EH (cell line): ENCODE measurements around the gene NAA38.

ENCODE experiments used
- DNase-seq: peaks from one replicate; pipeline ENCODE4 v3.0.0-alpha.2; 2015; ENCODE audit warnings: low read depth

NAA38 gene, protein sequence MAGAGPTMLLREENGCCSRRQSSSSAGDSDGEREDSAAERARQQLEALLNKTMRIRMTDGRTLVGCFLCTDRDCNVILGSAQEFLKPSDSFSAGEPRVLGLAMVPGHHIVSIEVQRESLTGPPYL

DNA sequence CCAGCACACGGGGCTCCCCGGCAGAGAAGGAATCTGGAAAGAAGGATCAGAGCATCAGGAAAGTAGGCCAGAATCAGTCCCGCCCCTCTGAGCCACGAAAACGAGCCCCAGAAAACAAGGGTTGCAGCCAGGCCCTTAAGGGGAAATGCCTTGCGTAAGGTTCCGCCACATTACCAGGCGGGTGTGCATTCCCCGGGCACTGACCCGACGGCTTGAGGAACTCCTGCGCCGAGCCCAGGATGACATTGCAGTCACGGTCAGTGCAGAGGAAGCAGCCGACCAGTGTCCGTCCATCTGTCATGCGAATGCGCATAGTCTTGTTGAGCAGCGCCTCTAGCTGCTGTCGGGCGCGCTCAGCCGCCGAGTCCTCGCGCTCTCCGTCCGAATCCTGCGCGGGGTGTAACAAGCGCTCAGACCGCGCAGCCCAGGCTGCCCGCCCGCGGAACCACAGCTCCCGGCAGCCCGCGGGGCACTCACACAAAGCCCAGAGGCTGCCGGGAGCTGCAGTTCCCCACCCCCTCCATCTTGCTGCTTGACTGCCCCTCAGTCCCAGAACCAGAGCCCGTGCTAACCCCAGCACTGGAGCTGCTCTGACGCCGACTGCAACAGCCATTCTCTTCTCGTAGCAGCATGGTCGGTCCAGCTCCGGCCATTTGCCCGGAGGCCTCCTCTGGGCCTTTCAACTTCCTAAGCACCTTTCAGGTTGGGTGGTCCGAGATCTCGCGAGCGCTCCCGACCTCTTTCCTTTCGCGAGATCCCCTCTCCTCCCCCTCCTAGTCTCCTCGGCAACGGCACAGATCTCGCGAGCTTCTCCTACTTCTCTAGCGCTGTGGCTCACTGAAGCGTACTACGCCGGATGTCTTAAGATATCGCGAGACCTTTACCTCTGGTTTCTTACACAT, at the start of gene NAA38:
NAA38 (minus strand) TSS at position 749 of the 902 bp plus-strand sequence; CDS start at position 653, 96 bp downstream.
- DNase-seq: peak; percentile 100

DNA sequence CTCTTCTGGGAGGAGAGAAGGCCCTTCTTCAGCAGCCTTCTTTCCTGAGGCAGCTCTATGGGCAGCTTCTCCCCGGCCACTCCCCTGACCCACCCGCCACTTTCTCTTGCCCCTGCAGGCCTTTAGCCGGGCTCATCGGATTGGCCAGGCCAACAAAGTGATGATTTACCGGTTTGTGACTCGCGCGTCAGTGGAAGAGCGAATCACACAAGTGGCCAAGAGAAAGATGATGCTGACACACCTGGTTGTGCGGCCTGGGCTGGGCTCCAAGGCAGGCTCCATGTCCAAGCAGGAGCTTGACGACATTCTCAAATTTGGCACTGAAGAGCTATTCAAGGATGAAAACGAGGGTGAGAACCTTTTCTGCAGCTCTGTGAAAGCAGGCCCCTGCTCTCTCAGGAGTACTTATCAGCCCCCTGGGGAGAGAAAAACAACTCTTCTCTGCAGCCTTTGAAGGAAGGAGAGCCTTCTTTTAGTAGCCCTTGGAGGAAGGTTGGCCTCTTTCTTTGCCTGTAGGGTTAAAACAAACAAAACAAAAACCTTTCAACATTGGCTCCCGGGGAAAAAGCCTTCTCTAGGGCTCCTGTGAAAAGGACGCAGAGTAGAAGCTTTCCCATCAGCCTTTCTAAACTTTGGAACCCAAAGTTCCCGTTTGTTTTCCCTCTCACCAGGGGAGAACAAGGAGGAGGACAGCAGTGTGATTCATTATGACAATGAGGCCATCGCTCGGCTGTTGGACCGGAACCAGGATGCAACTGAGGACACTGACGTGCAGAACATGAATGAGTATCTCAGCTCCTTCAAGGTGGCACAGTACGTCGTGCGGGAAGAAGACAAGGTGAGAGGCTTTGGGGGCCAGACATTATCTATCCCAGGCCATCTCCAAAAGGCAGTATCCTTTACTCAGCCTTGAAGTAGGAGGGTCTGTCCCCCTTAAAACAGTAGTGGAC, 46.1 kb upstream of the NAA38 start:
- no peak for DNase-seq

DNA sequence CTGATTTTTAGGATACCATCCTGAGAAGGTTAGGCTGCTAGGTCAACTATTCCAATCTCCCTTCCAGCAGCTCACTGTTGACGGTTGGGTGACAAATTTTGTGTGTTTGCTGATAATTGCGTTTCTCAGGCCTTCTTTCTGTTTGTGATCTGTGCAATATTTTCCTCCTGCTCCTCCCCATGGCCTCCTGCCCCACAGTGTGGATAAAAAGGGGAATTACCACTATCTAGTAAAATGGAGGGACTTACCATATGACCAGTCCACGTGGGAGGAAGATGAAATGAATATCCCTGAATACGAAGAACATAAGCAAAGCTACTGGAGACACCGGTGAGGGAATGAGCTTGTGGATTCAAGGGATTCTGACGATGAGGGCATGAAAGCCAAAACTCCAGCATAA, 40.4 kb upstream of the NAA38 start:
- DNase-seq: peak; percentile 70

DNA sequence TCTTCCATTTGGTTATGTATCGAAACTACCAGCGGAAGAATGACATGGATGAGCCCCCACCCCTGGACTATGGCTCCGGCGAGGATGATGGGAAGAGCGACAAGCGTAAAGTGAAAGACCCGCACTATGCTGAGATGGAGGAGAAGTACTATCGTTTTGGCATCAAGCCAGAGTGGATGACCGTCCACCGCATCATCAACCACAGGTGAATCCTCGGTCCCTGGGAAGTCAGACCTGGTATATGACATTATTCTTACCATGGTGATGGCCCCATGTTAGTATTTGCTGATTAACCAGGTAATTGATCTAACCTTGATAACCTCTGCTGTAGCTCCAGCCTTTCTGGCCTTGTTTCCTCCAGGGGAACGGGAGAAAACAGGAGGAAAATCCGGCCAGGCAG, 39.7 kb upstream of the NAA38 start:
- no peak for DNase-seq

DNA sequence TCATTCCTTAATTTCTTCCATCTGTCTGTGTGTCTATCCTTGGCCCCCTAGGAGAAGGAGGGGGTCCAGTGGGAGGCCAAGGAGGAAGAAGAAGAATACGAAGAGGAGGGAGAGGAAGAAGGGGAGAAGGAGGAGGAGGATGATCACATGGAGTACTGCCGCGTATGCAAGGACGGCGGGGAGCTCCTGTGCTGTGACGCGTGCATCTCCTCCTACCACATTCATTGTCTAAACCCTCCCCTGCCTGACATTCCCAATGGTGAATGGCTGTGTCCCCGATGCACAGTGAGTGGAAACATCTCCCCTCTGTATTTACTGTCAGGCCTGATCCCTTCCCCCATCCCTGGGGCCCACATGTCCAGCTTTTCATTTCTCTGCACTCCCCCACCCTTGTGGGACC, 37.5 kb upstream of the NAA38 start:
- DNase-seq: no peak

DNA sequence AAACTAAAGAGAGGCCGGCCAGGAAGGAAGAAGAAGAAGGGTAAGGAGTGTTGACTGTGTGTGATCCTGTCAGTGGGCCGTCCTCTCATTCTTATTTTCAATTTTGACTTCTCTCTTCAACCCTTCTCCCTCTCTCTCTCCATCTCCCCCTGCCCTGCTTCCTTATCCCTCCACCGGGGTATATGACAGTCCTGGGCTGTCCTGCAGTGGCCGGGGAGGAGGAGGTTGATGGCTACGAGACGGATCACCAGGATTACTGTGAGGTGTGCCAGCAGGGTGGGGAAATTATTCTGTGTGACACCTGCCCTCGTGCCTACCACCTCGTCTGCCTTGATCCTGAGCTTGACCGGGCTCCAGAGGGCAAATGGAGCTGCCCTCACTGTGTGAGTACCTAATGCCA, 36.9 kb upstream of the NAA38 start:
- no peak for DNase-seq

DNA sequence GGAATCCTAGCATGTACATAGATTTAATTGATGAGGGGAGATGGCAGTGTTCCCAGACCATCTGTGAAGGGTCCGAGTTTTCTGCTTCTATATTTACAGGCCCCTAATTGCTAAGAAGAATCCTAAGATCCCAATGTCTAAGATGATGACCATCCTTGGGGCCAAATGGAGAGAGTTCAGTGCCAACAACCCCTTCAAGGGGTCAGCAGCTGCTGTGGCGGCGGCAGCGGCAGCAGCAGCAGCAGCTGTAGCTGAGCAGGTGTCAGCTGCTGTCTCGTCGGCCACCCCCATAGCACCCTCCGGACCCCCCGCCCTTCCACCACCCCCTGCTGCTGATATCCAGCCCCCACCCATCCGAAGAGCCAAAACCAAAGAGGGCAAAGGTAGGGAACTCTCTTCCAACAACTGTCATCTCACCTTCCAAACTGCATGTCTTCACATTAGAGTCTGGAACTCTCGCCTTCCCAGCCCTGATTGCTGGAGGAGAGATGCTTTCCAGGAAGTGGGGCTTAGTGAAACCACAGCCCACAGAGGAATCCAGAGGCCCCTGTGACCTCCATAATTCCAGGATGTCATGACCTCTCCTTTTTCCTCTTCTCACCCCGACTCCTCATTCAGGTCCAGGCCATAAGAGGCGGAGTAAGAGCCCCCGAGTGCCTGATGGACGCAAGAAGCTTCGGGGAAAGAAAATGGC, 36.0 kb upstream of the NAA38 start:
- no peak for DNase-seq

DNA sequence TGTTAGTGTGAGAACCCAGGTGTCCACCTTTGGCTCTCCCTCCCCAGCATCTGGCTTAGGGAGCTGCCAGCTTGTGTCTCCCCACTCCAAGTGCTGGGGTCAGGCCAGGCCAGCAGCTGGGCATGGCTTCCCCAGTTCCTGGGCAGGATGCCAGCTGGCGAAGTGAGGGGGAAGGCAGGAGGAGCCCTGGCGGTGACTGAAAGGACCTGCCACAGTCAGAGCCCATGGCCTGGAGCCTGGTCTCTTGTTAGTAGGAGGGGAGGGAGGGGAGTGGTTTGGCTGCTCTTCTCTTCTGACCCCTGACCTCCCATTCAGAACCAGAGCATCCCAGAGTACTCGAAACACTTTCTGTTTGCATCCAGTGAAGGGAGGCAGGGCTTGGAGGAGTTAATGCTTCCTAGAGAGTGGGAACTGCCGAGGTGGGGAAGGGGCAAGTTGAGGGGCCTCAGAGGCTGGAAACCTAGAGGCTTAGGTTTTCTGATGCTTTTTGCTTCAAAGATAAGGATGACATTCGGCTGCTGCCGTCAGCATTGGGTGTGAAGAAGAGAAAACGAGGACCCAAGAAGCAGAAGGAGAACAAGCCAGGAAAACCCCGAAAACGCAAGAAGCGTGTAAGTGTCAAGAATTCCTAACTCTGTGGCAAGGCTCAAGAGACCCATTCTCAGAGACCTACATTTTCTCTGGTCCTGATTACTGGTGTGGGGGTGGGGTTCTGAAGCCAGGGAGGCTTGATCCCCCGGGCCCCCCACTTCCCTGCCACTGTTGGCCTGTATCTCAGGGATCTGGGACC, 32.0 kb upstream of the NAA38 start:
- DNase-seq: peak; percentile 94

DNA sequence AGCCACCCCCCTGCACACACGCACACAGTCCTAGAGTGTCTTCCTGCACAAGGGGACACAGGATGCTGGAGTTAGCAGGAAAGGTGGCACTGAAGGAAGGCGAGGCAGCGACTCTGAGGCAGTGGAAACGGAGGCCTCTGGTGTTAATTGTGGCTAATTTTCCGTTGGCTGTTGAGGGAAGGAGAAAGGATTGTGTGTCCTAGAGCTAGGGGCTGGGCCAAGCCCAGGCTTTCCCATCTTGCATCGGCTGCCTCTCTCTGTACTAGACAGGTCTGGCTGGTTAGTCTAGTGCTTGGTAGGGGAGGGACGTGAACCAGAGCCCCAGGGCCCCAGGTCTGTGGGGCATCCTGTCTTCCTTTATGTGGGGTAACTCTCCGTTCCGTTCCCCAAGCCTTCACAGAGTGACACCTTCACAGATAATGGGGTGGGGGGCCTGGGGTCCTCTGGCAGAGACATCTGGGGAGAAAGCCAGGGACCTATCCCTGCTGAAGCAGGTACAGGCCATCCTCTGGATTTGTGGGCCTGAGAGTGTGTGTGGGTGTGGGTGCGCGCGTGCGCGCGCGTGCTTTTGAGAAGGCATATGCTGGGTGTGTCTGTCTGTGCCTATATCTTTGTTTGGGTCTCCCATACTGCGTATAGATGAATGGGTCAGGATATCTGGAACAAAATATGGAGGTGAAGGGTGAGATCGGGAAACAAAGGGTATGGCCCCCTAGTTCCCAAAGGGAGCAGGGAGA, 31.0 kb upstream of the NAA38 start, which contains the start of gene CHD3:
CHD3 (plus strand) TSS at position 606 of the 737 bp plus-strand sequence. CDS start 212 bp downstream, outside the sequence.
- no peak for DNase-seq

DNA sequence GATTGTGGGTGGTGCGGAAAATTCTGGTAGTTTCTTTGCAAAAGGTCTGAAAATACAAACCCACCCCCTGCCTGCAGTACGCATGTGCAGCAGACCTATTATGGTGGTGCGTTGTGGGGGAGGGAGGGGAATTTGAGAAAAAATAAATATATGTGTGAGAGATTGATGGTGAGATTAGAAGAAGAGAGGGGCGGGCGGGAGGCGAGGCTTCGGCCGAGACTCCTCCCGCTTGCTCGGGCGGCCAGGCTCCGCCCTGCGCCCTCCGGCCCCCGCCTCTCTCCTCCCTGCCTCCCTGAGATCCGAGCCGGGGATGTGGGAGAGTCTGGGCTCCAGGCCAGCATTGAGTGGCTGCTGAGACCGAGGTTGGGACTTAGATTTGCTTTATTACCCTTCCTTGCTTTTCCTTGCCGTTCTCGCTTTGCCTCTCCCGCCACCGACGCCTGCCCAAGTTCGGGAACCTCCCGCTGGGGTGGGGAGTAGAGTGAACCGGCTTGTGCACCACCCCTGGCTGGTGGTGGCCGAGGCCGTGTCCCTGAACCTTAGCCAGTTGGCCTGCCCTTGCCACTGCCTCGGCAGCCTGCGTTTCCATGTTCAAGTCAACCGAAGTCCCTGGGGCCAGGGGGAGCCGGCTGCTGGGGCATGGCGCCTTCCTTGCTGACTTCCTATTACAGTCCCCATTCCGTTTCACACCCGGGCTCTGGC, 30.3 kb upstream of the NAA38 start:
- DNase-seq: peak; percentile 98

DNA sequence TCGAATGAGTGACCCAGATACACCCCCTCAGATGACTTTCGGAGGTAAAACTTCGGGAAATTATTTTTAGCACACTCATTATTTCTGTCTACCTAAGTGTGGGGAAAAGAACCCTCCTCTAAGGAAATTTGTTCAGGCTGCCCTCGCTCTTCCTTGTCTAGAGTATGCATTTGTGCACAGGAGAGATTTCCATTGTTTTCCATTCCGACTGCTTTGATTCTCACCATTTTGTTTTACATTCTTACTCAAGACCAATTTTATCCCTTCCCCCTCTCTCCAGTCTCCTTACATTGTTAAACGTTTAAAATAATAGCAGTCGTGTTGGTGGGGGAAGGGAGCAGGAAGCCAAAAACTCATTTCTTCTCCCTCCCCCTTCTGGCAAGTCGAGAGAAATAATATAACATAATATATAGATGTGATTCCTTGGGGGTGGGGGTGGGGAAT, 29.7 kb upstream of the NAA38 start:
- DNase-seq: no peak

DNA sequence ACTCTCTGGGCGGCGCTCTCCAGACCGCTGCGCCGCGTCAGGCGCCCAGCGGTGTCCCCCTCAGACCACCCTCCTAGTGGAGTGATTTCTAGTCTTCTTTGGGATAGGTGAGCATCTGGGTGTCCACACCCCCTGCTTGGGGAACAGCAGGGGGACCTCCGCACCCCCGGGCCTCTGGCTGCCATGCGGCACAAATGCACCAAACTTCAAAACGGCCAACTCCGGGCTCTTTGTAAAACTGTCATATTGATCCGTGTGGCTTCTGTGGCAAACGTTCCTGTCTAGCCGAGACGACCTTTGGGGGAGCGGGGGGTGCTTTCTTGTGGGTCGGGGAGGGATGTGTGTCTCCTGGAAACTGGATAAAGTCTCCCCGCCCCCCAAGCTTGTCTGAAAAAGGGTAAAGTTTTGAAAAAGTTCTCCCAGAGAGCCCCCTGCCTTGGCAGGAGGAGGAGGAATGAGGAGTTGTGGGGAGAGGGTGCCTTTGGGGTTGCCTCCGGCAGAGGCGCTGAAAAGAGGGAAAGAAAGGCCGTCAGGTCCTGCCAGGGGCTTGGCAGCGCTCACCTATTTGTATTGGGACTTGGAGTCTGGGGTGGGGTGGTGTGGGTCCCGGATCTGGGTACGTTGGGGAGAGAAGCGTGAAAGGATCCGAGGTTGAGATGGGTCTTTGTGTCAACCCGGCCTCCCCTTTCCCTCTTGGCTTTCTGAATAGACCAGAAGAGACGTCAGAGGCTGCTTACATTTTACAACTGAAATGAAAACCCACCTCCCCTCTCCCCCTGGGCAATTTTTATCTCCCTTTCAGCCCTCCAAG, 29.1 kb upstream of the NAA38 start:
- peak; percentile 31 for DNase-seq

DNA sequence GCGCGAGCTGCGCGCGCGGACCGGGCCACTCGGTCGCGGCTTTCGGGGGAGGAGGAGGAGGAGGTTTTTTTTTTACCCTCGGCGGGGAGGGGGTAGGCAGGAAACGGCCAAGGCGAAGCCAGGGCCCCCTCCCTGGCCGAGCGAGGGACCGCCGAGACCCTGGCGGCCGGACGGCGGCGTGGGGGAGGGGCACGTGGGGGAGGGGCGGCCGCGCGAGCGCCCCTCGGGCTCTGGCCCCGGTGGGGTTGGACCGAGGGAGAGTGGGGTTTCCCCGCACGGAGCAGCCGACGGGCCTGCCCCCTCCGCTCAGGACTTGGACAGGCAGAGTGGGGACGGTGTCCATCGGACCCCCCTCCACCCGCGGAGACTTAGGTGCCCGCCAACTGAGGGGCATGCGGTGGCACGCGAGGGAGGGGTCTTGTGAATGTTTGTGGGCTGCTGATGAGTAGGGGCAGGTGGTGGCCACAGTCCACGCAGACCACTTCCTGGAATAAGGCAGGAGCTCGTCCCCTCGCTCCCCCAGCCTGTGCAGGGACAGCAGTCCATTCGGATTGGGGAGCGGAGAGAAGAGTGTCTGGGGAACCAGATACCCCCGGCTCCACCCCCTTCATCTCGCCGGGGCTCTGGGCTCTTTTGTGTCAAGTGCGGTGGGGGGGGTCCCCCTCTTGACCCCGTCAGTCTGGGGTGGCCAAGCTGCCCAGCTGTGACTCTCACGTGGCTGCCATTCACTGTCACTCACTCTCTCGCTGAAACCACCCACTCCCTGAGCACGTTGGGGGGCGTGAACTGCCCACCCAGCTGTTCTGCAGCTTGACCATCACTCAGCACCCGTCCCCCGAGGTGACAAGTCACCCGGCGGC, 28.2 kb upstream of the NAA38 start:
- DNase-seq: peak; percentile 61

DNA sequence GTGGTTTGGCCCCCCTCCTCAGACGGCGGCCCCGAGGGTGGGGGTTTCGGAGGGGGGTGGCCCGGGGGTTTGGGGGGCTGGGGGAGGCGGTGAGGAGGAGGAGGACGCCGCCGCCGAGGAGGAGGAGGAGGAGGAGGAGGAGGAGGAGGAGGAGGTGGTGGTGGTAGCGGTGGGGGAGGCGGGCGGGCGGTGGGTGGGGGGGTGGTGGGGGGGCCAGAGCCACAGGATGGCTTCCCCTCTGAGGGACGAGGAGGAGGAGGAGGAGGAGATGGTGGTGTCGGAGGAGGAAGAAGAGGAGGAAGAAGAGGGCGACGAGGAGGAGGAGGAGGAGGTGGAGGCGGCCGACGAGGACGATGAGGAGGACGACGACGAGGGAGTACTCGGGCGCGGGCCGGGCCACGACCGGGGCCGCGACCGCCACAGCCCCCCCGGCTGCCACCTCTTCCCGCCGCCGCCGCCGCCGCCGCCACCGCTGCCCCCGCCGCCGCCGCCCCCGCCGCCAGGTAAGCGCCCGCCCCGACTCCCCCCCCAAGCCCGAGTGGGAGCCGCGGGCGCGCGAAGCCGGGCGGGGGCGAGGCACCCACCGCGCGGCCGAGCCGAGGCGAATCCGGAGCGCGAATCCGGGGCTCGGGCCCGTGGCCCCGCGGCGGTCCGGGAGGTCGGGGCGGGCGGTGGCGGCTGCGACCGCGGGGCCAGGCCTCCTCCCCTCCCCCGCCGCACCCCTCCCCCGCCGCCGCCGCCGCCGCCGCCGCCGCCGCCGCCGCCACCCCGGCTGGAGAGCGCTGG, 27.4 kb upstream of the NAA38 start:
- DNase-seq: peak; percentile 21

DNA sequence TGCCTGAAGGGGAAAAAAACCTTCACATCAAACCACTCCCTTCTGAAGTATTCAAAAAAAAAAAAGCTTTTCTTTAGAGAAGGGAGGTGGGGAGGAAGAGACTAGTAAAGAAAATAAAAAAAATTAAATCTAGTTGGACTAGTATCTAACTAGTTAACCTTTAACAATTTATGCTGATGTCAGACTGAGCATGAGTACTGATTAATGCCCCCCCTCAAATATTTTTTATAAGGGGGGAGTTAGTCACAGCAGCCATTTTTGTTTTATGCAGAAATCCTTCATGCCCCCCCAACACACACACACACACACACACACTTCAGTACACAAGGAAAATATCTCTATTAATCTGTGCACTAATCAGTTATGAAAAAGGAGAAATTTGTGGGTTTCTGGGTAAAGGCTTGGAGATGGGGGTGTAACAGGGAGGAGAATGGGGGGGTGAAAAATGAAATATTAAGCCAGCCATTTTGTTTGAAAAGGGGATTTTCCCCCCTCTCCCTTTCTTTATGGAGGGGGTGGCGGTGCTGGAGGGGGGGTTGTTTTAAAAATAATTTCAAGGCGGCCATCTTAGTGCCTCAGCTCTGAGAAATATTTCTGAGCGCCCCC, 26.5 kb upstream of the NAA38 start:
- DNase-seq: peak; percentile 30

DNA sequence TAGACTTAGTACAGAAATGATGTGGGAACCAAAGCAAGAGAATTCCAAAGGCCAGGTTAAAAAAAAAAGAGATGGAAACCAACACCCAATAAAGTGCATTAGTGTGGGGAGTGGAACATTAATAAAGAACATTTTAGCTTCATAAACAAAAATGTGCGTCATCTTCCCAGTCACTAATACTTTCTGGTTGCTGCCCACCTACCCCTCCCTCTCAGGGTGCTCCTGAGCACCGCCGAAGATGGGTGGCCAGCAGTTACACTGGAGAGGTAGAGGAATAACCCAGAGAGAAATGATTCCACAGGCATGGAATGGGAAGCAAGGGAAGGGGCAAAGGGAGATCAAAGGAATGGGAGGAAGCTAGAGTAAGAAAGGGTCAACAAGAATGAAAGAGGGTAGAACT, 25.3 kb upstream of the NAA38 start:
- DNase-seq: no peak
